ENCODE measurements around the gene ACTN1.

Gene ACTN1

DNA sequence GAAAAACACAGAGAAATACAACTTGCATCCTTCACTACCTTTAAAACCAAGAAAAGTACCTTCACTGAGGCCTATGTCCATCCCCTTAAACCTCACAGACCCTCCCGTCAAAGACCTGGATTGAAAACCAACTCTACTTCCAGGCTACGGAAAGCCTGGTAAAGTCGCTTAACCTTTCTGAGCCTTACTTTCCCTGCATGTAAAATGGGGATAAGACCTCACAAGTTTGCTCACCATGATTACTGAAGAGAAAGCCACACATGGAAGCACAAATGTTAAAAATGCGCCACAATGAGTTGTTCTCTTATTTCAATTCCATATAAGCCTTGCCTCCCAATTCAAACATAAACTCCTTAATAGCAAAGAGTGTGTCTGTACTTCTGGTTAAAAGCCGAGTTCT lies 8.4 kb downstream of the ACTN1 start:
- Mint-ChIP-seq H3K9me3 (no peaks in the 10 kb centered on the region), H3K27ac (peak overlapping the region; percentile 34), H3K4me1 (peaks cover 70% of the 10 kb centered on the region), H3K4me3 (no peak overlapping the region), H3K27me3 (ENCODE audit: low read depth, poor library complexity) (peaks cover 11% of the 10 kb centered on the region), H3K36me3 (ENCODE audit: low read depth) (peaks cover 33% of the 10 kb centered on the region)
- no peak for DNase-seq
- no peak for TF ChIP-seq CTCF (IDR thresholded peaks at IDR 0.05)

- Mint-ChIP-seq H3K4me1 (peaks cover 70% of the 10 kb centered on the region), H3K9me3 (no peaks in the 10 kb centered on the region), H3K27me3 (ENCODE audit: low read depth, poor library complexity) (peaks cover 8% of the 10 kb centered on the region), H3K36me3 (ENCODE audit: low read depth) (peaks cover 31% of the 10 kb centered on the region), H3K4me3 (peak overlapping the region; percentile 62), H3K27ac (peak overlapping the region; percentile 97)
- no peak for DNase-seq
- no peak for TF ChIP-seq CTCF (IDR thresholded peaks at IDR 0.05)
Observed at GRCh38 chr14:68970038-68970612, 9.0 kb downstream of the ACTN1 start.

- no peak for TF ChIP-seq CTCF (IDR thresholded peaks at IDR 0.05)
- Mint-ChIP-seq H3K4me1 (peaks cover 73% of the 10 kb centered on the region), H3K27me3 (ENCODE audit: low read depth, poor library complexity) (peaks cover 6% of the 10 kb centered on the region), H3K36me3 (ENCODE audit: low read depth) (peaks cover 24% of the 10 kb centered on the region), H3K4me3 (peak overlapping the region; percentile 62), H3K9me3 (no peaks in the 10 kb centered on the region), H3K27ac (peak overlapping the region; percentile 97)
- no peak for DNase-seq
Observed at GRCh38 chr14:68969278-68970033, 9.6 kb downstream of the ACTN1 start.

GRCh38 chr14:68968721-68969120 lies 10.4 kb downstream of the ACTN1 start:
- H3K9me3 Mint-ChIP-seq = no peaks in the 10 kb centered on the region
- no peak overlapping the region for H3K27ac Mint-ChIP-seq
- H3K36me3 Mint-ChIP-seq (ENCODE audit: low read depth) = peaks cover 18% of the 10 kb centered on the region
- TF ChIP-seq CTCF (IDR thresholded peaks at IDR 0.05) = no peak
- peaks cover 6% of the 10 kb centered on the region for H3K27me3 Mint-ChIP-seq (ENCODE audit: low read depth, poor library complexity)
- peaks cover 80% of the 10 kb centered on the region for H3K4me1 Mint-ChIP-seq
- DNase-seq = no peak
- peak overlapping the region; percentile 4 for H3K4me3 Mint-ChIP-seq

GRCh38 chr14:68968051-68968450 lies 11.1 kb downstream of the ACTN1 start:
- peak overlapping the region; percentile 78 for H3K27ac Mint-ChIP-seq
- no peak overlapping the region for H3K4me3 Mint-ChIP-seq
- peaks cover 4% of the 10 kb centered on the region for H3K27me3 Mint-ChIP-seq (ENCODE audit: low read depth, poor library complexity)
- no peak for TF ChIP-seq CTCF (IDR thresholded peaks at IDR 0.05)
- H3K9me3 Mint-ChIP-seq = no peaks in the 10 kb centered on the region
- no peak for DNase-seq
- peaks cover 87% of the 10 kb centered on the region for H3K4me1 Mint-ChIP-seq
- peaks cover 11% of the 10 kb centered on the region for H3K36me3 Mint-ChIP-seq (ENCODE audit: low read depth)

Data from nephron progenitor cell (in vitro differentiated cells).